GM19238 (cell line): ENCODE results near the gene OTX1.
"Not testable (repeated sequence)": the region's sequence is repeated elsewhere in the genome, so short reads cannot be mapped to it uniquely, and the experiment has no call there.

Experiments
- DNase-seq: peaks from one replicate; pipeline ENCODE4 v3.0.0; 2011; ENCODE audit warnings: low spot score; ENCODE audit not compliant: insufficient read length

OTX1 gene

DNA sequence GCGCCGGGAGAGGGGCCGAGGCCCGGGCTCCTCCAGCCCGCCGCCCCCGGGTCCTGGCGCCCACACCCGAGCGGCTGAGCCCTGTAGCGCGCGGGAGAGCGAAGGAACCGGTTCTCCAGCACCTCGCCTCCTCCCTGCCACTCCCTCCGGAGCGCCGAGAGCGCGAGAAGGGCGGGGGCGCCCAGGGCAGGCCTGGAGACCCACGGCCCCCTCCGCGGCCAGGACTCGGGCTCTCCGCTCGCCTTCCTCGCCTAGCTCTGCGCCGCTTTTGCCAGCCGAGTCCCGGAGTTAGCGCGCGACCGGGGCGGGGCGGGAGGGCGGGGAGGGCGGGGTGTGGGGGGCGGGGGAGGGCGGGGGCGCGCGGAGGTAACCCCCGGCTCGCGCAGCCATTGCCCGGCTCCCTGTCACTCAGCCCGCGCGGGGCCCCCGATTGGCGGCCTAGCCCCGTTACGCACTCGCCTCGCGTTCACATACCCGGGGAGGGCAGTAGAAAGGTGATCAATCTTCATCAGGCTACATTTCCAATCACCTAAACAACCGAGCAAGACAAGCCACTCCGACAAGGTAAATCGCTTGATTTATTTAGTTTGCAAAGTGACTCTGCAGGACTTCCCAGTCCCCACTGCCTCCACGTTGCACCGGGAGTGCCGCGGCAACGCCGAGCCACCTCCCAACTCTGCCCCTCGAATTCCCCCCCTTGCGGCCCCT, at the start of gene OTX1:
OTX1 (plus strand) TSS at position 497 of the 708 bp plus-strand sequence. CDS start 2,161 bp downstream, outside the sequence.
- peak; percentile 83 for DNase-seq

DNA sequence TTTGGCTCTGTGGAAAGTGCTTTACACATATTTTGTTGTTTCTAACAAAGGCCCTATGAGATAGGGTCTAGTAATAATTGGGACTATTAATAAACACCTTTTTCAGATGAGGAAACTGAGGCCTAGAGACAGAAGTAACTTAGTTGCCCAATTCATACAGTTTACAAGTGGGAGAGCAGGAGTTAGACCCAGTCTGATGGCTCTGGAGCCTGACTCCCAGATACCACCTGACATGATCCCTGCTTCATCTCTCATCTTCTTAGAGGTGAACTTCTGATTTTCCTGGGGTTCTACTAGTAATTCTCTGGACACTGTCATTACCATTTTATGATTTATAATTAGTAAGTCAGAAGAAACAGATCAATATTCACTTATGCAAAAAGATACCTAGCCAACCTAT, 49.1 kb upstream of the OTX1 start:
- no peak for DNase-seq

DNA sequence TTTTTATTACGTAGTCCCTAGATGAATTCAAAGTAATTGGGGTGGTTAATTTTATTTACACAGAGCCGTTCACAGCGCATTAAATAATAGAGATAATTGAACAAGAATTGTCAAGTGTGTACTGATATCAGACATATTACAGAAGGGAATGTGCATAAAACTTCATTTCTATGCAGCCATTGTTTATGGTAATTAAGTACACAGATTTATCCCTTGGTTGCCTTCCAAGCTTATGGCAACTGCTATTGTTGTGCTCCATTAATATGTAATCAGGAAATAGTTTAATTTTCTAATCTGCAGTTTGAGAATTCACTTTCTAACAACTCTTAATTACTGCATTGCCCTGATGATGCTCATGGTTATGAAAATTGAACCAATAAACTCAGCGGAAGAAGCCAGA, 47.3 kb upstream of the OTX1 start:
- no peak for DNase-seq

DNA sequence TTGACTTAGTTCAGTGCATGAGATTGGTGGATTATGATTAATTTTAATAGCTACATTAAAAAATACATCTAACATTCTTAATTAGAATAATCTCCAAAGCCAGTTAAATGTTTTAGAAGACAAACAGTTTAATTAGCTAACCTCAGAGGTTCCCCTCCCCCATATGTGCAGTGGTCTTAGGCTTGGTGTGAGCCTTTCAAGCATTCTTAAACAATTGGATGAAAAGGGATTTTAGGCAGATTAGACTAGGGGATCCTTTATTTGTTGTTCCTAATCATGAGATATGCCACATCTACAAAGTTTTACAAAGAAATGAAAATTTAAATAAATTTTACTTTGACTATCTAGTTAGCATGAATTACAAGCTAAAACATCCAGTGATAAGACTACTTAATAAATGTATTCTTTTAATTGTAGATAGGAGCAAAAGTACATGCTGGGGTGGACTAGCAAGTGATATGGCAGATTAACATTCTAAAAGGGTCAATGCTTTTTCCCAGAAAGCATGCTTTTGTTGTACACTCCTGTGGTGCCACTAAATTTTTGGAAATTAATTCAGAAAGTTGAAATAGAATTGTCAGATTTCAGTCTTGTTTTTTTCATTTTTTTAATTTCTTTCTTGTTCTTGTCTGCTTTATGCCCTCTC, 42.7 kb upstream of the OTX1 start:
- no peak for DNase-seq

DNA sequence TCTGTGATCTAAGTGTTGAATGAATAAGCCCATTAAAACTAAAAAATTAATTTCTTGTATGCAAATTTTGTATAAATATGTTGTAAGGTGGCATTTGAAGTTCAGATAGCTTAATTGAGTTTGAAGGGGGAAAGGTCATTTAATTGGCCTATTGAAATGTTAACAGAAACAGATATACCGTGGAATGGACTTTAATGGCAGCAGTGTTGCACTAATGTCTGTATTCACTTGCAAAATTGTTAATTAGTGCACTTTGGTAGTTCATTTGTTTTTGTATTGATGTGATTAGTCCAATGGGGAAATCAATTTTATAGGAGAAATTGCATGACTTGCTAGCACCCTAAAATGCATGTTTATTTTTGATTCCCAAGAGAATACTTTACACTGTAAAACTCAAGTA, 41.8 kb upstream of the OTX1 start:
- DNase-seq: no peak

DNA sequence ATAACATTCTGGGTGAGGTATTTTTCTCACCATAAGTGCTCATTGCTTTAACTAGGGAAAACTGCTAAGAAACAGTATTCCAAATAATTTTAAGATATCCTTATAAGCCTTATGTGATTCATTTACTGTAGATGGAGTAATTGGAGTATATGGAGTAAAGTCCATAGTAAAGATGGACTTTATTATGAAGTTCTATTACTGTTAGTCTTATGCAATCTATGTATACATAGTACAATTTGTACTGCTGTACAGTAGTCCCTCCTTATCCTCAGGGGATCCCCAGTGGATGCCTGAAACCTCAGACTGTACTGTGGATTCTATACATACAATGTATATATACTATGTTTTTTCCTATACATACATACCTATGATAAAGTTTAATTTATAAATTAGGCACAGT, 41.1 kb upstream of the OTX1 start:
- no peak for DNase-seq

DNA sequence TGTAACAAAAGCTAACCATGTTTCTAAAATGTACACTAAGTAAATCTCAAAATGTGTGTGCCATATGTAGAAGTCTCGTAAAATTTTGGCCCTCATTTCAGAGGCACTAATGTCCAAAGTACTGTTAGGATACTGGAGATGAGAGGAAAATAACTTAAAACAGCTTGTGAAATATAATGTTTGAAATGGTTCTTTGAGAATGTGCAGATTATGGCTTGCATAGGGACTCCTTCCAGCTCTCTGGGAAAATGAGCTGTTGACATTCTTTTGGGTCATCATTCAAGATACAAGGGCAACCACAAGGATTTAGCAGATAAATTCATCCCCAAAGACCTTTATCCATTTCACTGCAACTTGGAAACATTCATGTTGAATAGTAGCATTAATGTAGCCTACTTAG, 38.1 kb upstream of the OTX1 start:
- no peak for DNase-seq

DNA sequence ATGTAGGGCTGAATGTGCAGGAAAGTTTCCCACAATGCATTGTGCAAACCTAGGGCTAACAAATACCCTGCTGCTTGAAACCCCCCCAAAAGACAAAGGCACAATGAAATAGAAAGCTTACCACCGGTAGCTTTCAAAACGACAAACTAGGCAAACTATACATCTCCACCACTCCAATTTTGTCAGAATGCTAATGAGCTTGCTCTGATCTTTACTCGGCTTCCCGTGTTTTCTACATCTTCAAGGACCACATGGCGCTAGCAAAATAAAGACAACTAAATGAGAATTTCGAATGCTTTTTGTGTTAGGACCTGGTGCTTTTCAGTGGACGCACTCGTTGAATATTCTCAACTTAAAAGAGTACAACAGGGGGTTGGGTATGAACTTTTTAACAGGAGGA, 37.2 kb upstream of the OTX1 start:
- DNase-seq: no peak

DNA sequence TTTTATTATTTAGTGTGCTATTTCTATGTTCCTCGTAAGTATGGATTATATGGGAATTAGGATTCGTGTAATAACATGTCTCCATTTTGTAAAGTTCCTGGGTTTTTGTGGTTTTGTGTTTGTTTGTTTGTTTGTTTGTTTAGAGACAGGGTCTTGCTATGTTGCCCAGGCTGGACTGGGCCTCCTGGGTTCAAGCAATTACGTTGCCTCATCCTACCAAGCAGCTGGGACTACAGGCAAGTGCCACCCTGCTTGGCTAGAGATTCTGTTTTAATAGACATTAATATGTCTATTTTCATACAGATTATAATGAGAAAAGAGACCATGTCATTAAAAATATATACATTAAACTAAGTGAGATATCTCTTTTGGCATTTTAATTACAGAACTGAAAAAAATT, 35.2 kb upstream of the OTX1 start:
- no peak for DNase-seq

DNA sequence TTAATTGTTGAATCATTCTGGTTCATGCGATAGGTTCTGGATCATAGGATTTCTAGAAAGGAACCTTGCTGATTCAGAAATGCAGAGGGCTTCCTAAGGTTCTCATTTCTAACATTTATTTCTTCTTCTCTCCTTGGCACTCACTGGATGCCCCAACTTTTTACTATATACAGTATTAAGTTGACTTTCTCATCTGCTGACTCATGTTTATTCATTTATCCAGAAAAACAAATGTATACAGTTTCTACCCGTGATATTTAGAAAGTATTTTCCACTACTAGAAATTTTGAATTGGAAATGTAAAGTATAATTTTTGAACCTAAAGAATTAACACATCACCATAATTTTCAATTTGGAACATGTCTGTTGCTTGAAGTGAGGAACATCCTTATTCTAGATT, 32.2 kb upstream of the OTX1 start:
- DNase-seq: no peak

DNA sequence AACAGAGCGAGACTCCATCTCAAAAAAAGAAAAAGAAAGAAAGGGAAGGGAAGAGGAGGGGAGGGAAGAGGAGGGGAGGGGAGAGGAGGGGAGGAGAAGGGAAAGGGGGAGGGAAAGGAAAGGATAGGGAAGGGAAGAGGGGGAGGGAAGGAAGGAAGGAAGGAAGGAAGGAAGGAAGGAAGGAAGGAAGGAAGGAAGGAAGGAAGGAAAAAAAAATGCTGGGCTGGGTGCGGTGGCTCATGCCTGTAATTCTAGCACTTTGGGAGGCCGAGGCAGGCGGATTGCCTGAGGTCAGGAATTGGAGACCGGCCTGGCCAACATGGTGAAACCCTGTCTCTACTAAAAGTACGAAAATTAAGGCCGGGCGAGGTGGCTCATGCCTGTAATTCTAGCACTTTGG, 30.9 kb upstream of the OTX1 start:
- not testable (repeated sequence) for DNase-seq

DNA sequence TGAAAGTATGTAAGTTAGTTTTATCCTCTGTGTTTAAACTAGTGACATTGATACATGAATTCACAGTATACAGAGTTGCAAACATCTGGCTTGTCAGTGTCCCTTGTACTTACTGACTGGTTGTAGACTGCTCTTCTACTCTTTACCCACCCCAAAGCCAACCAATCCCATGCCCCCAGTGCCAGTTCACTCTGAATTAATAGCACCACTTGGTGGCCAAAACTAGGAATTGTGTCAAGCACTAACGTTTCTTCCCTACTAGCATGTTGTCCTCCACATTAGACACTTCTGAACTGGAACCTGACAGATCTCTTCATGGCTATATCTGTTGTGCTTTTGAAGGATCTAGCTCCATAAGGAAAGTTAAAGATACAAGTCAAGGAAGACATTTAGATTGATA, 27.2 kb upstream of the OTX1 start:
- no peak for DNase-seq

DNA sequence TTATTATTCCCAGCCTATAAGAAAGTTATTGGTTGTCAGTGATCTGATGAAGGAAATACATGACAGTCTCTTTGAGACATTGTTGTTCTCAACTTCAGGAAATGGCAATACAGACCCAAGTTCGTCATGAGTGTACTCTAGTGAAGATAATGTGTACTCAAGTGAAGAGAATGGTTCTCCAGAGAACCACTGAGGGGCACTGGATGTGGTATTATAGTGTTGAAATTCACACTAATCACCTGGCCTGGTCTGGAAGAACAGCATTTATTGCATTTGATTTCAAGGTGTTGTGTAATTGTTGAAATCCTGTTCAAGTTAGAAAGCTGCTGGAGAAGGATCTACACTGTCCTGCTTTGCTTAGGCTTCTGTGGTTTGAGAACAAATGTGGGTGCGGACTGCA, 23.4 kb upstream of the OTX1 start:
- DNase-seq: no peak

DNA sequence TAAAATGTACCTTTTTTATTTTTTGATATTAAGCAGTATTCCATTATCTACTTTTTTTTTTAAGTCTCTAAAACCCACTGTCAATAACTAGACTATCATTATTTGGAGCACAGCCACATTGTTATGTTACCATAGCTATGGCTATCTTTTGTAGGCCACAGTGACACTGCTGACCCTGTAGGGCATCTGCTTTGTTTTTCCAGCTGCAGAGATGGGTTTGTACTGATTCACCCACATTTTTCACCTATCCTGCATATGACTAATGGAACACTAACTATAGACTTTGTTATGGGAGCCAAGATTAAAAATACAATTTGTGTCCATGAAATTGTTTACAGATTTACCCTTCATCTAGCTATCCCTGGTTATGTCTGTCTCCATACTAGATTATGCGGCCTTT, 21.6 kb upstream of the OTX1 start:
- DNase-seq: no peak

DNA sequence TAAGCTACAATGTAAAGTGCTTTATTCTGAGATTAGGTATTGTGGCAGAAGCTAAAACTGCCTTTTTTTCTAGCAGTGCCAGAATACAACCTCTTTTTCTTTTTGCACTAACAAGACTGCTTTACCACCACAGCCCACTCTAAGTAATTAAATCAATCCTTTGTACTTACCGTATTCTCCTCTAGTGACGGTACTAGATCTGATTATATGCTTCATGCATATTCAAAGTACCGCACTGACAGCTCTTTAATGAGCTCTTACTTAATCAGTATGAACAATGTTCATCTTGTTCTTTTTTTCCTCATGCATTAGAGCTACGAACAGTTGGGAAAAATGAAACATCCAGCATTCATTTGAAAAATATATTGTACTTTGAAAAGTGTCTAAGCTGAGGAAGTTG, 16.1 kb upstream of the OTX1 start:
- no peak for DNase-seq

DNA sequence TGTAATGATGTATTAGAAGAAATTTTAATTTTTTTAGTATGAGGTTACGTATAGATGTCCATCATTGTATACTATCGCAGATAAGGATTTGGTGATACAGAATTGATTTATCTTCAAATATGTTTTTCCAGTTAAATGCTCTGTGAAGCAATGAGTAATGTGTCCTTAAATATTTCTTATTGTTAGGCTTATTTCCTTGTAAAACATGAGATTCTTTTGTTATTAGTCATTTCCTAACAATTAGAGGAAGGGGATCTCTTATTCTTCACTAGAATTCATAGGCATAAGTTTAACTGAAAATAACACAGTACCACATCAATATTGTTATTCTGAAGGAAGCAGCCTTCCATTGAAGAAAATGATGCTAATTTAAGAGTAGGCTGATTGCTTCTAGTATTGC, 15.5 kb upstream of the OTX1 start:
- no peak for DNase-seq

DNA sequence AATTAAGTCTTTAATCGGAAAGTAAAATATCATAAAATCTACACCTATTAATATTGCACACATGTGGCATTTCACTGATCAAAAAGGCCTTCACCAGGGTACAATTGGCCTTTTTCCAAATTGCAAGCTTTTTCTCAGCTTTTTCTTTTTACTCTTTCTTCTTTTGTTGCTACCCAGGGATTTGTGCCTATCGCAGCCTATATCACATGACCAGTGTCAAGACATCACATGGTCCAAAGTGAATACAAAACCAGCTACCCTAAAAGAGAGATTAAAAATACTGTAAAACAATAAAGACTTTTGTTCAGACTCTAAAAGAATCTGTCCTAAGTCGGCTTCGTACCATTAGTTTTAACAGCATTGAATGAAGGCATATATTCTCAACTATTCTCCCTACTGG, 15.0 kb upstream of the OTX1 start:
- DNase-seq: no peak

DNA sequence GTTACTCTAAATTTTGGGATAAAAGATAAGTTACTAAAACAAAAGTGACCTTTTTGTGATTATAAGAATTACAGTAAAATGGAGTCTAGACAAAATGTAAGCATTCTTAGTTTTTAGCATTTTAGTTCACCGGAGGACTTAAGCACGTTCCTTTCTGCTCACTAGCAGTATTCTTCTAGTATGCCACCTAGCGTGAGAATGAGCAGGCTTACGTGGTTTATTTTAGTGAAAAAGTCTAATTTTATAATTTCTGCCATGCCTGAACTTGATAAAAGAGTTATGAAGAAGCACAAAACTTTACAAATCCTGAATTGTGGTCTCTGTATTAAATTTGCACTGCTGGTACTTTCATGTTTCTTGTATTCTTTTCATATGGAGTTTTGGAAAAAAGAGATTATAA, 12.6 kb upstream of the OTX1 start:
- no peak for DNase-seq

DNA sequence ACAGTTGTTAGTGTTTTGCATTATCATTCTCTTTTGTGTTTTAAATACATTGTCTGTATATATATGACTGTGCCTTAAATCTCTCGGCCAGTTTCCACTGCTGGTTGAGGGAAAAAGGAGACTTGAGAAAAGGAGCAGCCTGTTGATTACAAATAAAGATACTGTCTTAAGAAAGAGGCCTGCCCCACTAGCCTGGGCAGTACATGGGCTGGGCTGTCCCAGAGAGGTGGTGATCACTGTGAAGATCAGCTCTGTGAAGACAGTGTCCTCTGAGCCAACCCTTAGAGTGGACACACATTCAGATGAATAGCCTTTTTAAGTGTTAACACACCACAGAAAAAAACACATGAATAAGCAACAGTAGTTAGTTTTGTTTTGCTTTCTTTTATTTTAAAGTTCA, 10.0 kb upstream of the OTX1 start:
- no peak for DNase-seq

DNA sequence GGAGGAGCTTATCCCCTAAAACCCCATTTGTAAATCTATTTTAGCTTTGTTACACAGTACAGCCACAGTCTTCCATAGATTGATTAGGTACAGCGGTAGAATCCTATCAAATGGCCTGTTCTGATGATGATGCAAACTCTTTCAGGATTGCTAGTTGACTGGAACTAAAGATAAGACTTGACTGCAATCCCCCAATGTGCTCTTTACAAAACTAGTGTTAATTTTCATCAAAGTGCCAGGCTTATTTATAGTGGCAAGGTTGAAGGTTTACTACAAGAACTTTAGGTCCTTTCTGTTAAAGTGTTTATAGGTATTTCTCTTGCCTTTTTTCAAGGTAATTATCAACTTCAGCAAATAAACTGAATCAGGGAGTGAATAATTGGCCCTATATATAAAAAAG, 9.0 kb upstream of the OTX1 start:
- DNase-seq: no peak

DNA sequence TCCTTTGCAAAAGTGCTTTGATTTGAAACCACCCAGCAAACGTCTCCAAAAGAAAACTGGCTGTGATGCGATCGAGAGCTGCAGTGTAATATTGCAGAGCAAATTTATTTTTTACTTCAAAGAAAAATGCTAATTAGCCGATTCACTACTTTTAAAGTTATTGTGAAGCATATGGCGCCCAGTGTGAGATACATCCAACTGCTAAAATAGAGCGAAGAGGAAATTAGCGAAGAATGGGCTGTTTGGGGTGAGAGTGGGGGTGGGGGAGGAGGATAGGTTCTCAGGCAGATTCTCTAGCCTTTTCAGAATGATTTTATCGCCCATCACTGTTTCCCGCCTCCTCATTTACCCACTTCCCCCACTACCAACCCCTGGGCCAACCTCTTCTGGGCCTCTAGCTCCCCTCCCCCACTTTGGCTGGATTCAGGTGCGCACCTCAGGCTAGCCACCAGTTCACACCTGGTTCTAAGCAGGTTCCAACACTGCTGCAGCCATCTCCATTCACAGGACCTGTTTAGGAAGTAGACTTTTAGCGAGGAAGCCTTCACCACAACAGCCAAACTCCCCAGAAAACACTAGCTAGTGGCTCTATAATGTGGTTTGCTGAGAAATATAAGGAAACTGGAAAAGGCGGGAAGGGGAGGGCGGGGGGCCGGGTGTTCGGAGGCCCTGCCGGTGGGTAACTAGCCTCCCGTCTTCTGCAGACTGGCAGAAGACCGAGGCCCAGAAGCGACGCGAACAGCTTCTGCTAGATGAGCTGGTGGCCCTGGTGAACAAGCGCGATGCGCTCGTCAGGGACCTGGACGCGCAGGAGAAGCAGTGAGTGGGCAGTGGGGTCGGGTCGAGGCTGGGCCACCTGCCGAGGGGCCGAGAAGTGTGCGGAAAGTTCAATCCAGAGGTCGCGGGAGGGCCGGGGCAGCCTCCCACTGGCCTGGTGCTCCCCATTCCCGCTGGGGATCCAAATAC, 6.0 kb upstream of the OTX1 start:
- no peak for DNase-seq

DNA sequence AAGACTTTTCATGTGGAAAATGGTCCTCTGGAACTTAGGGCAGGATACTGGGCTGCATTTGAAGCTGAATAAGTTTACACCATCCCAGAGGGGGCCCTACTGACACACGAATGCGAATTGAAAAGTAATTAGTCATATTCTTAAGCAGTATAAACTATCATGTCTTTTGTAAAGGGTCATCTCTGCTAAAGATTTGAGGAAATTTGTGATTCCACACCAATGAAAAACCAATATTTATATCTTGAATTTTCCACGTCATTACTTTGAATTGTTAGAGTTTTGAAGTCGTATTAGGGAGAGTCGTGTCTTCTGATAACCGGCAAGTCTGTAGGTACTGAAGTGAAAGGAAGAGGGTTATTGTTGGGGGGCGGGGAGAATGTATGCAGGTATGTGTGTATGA, 4.1 kb upstream of the OTX1 start:
- DNase-seq: no peak
